ENCODE data around the gene NSUN2.
"Not testable (repeated sequence)": the region's sequence is repeated elsewhere in the genome, so short reads cannot be mapped to it uniquely, and the experiment has no call there.

The NSUN2 gene

GRCh38 chr5:6632888-6633468 is at the start of gene NSUN2, which contains the start of gene SRD5A1:
TSS of gene NSUN2 (minus strand) at chr5:6633044. CDS start at chr5:6632979, 65 bp downstream.
TSS of gene SRD5A1 (plus strand) at chr5:6633440. CDS start at chr5:6633577, 137 bp downstream.
- peak; percentile 73 to 99 (median 90) for DNase-seq

GRCh38 chr5:6682239-6682638 is 49.4 kb upstream of the NSUN2 start:
- no peak for DNase-seq

- DNase-seq: no peak
Measured at GRCh38 chr5:6681682-6682081, 48.8 kb upstream of the NSUN2 start.

GRCh38 chr5:6680922-6681321 is 48.1 kb upstream of the NSUN2 start:
- no peak for DNase-seq

GRCh38 chr5:6678385-6678784 is 45.5 kb upstream of the NSUN2 start:
- DNase-seq: no peak

- no peak for DNase-seq
Measured at GRCh38 chr5:6676702-6677101, 43.9 kb upstream of the NSUN2 start.

- DNase-seq: no peak
Measured at GRCh38 chr5:6675784-6676491, 43.1 kb upstream of the NSUN2 start.

GRCh38 chr5:6674886-6675285 is 42.0 kb upstream of the NSUN2 start:
- DNase-seq: no peak

GRCh38 chr5:6674421-6674820 is 41.6 kb upstream of the NSUN2 start:
- no peak for DNase-seq

GRCh38 chr5:6673963-6674362 is 41.1 kb upstream of the NSUN2 start:
- DNase-seq: no peak

- no peak for DNase-seq
Measured at GRCh38 chr5:6673031-6673430, 40.2 kb upstream of the NSUN2 start.

- DNase-seq: not testable (repeated sequence)
Measured at GRCh38 chr5:6668717-6669116, 35.9 kb upstream of the NSUN2 start.

- no peak for DNase-seq
Measured at GRCh38 chr5:6667648-6668047, 34.8 kb upstream of the NSUN2 start.

GRCh38 chr5:6666762-6667161 is 33.9 kb upstream of the NSUN2 start:
- DNase-seq: no peak

- no peak for DNase-seq
Measured at GRCh38 chr5:6660688-6661087, 27.8 kb upstream of the NSUN2 start.

GRCh38 chr5:6659941-6660684 is 27.3 kb upstream of the NSUN2 start:
- DNase-seq: no peak

- DNase-seq: no peak
Measured at GRCh38 chr5:6656680-6657079, 23.8 kb upstream of the NSUN2 start.

GRCh38 chr5:6655432-6655831 is 22.6 kb upstream of the NSUN2 start:
- no peak for DNase-seq

GRCh38 chr5:6652025-6652424 is 19.2 kb upstream of the NSUN2 start:
- DNase-seq: no peak

- no peak for DNase-seq
Measured at GRCh38 chr5:6649681-6650080, 16.8 kb upstream of the NSUN2 start.

GRCh38 chr5:6649186-6649585 is 16.3 kb upstream of the NSUN2 start:
- no peak for DNase-seq

GRCh38 chr5:6645571-6646362 is 12.9 kb upstream of the NSUN2 start:
- not testable (repeated sequence) for DNase-seq
